CD4-positive, alpha-beta memory T cell (primary cell): ENCODE data around the gene ZPBP2. TPM values are rescaled to one million over a fixed set of nuclear protein-coding genes. Genes with fewer than 3 reads are reported as not detected.
"Not testable (repeated sequence)": the region's sequence is repeated elsewhere in the genome, so short reads cannot be mapped to it uniquely, and the experiment has no call there.

Experiments
- CTCF ChIA-PET: fragments of 350-600 bp; sonication (Branson Sonifier 250); formaldehyde crosslinking; loops from one replicate; lab custom pipeline; 2021; ENCODE audit warnings: inconsistent platforms; ENCODE audit not compliant: partially characterized antibody; lab: Charles Lee
- POLR2A ChIA-PET: fragments of 350-600 bp; sonication (Branson Sonifier 250); formaldehyde crosslinking; loops from one replicate; lab custom pipeline; 2021; ENCODE audit not compliant: partially characterized antibody; lab: Charles Lee
- DNase-seq, 5 donors: peaks; one replicate each; pipeline versions ENCODE4 v3.0.0 to v3.0.0-alpha.2; 2020 to 2022; ENCODE audit warnings: mixed read lengths in 1 of 5
- H3K27ac ChIP-seq: one replicate; pipeline ENCODE4 v1.7.0; 2013; ENCODE audit warnings: low read depth, low read length
- H3K27me3 ChIP-seq: 2 replicates; pipeline ENCODE4 v1.7.0; 2013; ENCODE audit warnings: mild to moderate bottlenecking, low read length, moderate library complexity; ENCODE audit not compliant: insufficient read depth
- H3K36me3 ChIP-seq: 2 replicates; pipeline ENCODE4 v1.7.0; 2013; ENCODE audit warnings: mild to moderate bottlenecking, low read length, moderate library complexity; ENCODE audit not compliant: insufficient read depth
- H3K4me1 ChIP-seq: 2 replicates; pipeline ENCODE4 v1.7.0; 2013; ENCODE audit warnings: mild to moderate bottlenecking, low read length, moderate library complexity; ENCODE audit not compliant: insufficient read depth
- H3K4me3 ChIP-seq, 2 donors: one replicate each; pipeline ENCODE4 v1.7.0; 2013; ENCODE audit warnings: low read length in 2 of 2, mild to moderate bottlenecking in 1 of 2
- H3K9me3 ChIP-seq, 2 donors: one replicate each; pipeline ENCODE4 v1.7.0; 2013; ENCODE audit warnings: low read length in 2 of 2, control low read depth in 1 of 2; ENCODE audit not compliant: control insufficient read depth in 1 of 2
- H3K27ac Mint-ChIP-seq, 7 donors: one replicate each; pipeline ENCODE4 v1.8.0; 2020 to 2021; ENCODE audit warnings: mixed read lengths in 7 of 7, mild to moderate bottlenecking in 6 of 7, inconsistent platforms in 3 of 7, moderate library complexity in 3 of 7
- H3K27me3 Mint-ChIP-seq, 2 donors: one replicate each; pipeline ENCODE4 v1.8.0; 2020 to 2021; ENCODE audit warnings: mixed read lengths in 2 of 2
- H3K36me3 Mint-ChIP-seq, 2 donors: one replicate each; pipeline ENCODE4 v1.8.0; 2020 to 2021; ENCODE audit warnings: mixed read lengths in 2 of 2, inconsistent platforms in 1 of 2, mild to moderate bottlenecking in 1 of 2
- H3K4me1 Mint-ChIP-seq, 4 donors: one replicate each; pipeline ENCODE4 v1.8.0; 2020 to 2021; ENCODE audit warnings: mixed read lengths in 4 of 4, mild to moderate bottlenecking in 1 of 4
- H3K4me3 Mint-ChIP-seq, 8 donors: one replicate each; pipeline ENCODE4 v1.8.0; 2020 to 2021; ENCODE audit warnings: mixed read lengths in 8 of 8, mild to moderate bottlenecking in 7 of 8, moderate library complexity in 6 of 8, inconsistent platforms in 3 of 8
- H3K9me3 Mint-ChIP-seq, 8 donors: one replicate each; pipeline ENCODE4 v1.8.0; 2020 to 2021; ENCODE audit warnings: mixed read lengths in 8 of 8, mild to moderate bottlenecking in 5 of 8, inconsistent platforms in 3 of 8, moderate library complexity in 1 of 8
- intact Hi-C: fragments of 100-400 bp; cut with micrococcal nuclease; formaldehyde crosslinking; loops from one replicate; pipeline ENCODE4 v1.15.1; 2023
- polyA plus RNA-seq, 2 donors: library from polyadenylated mRNA; unstranded; fragments of 300-500 nt; fragmentation: Illumina TruSeq; gene quantifications; one replicate each; pipeline ENCODE4 v1.2.3, GENCODE V29; 2021
- total RNA-seq, 2 experiments: library from RNA; stranded (reverse); gene quantifications; one replicate each; pipeline ENCODE4 v1.2.3, GENCODE V29; 2021

The ZPBP2 gene
- total and polyA plus RNA-seq, 4 experiments from 2014 or later, result 0.25 to 1.2 (median 0.35) TPM; not detected in 1

- H3K9me3 Mint-ChIP-seq, H3K9me3 ChIP-seq, H3K4me3 ChIP-seq, H3K27me3 ChIP-seq, H3K27me3 Mint-ChIP-seq, H3K36me3 ChIP-seq, H3K27ac Mint-ChIP-seq, CTCF ChIA-PET, POLR2A ChIA-PET, DNase-seq, H3K4me3 Mint-ChIP-seq, intact Hi-C loops, H3K27ac ChIP-seq: not testable (repeated sequence)
- peaks cover 75% of the 10 kb centered on the region for H3K4me1 ChIP-seq
- Mint-ChIP-seq H3K36me3 (peaks cover 7 to 20% of the 10 kb centered on the region in 2 donors), H3K4me1 (peaks cover 45 to 63% (median 51%) of the 10 kb centered on the region in 4 donors)
These were observed 17.8 kb upstream of the ZPBP2 start for GRCh38 chr17:39850186-39850585.

GRCh38 chr17:39852239-39852638 is 15.8 kb upstream of the ZPBP2 start:
- no peaks in the 10 kb centered on the region for H3K36me3 ChIP-seq
- H3K4me1 Mint-ChIP-seq, result peaks cover 40 to 57% (median 48%) of the 10 kb centered on the region in 4 donors
- H3K27ac Mint-ChIP-seq, result peak overlapping the region; percentile 9 to 86 (median 79)
- POLR2A ChIA-PET, result interaction anchor here (1.4 to 1.8 kb wide), 2 partner anchors 10 to 12 kb away, joined by 3 to 7 read pairs; no protein-coding TSS in a partner anchor
- no peaks in the 10 kb centered on the region for H3K27me3 ChIP-seq
- H3K9me3 ChIP-seq, result no peaks in the 10 kb centered on the region
- CTCF ChIA-PET, result interaction anchor here (0.9 to 1.0 kb wide), 2 partner anchors 9 to 68 kb away, joined by 3 to 4 read pairs; no protein-coding TSS in a partner anchor
- H3K4me3 ChIP-seq, result no peak overlapping the region
- no peaks in the 10 kb centered on the region for H3K9me3 Mint-ChIP-seq
- intact Hi-C loops, result no loop called here
- no peak for DNase-seq
- H3K36me3 Mint-ChIP-seq, result peaks cover 7 to 15% of the 10 kb centered on the region in 2 donors
- peak overlapping the region; percentile 1 for H3K27ac ChIP-seq
- H3K27me3 Mint-ChIP-seq, result no peaks in the 10 kb centered on the region
- peaks cover 64% of the 10 kb centered on the region for H3K4me1 ChIP-seq
- peak overlapping the region in 7 of 8 donors; percentile 1 to 63 (median 17) for H3K4me3 Mint-ChIP-seq

- H3K27me3 Mint-ChIP-seq, result no peaks in the 10 kb centered on the region
- no peak overlapping the region for H3K27ac ChIP-seq
- CTCF ChIA-PET, result no interaction called here
These were observed 13.1 kb upstream of the ZPBP2 start for GRCh38 chr17:39854909-39855308.

GRCh38 chr17:39855911-39856649 is 11.9 kb upstream of the ZPBP2 start:
- H3K27me3 ChIP-seq, H3K36me3 ChIP-seq, DNase-seq, H3K27me3 Mint-ChIP-seq, H3K36me3 Mint-ChIP-seq, H3K4me3 Mint-ChIP-seq, H3K4me3 ChIP-seq, intact Hi-C loops, H3K27ac Mint-ChIP-seq, H3K9me3 ChIP-seq, H3K27ac ChIP-seq, H3K9me3 Mint-ChIP-seq: not testable (repeated sequence)
- ChIA-PET CTCF (interaction anchor here (1.1 kb wide), 1 partner anchor 64 kb away, joined by 3 read pairs; no protein-coding TSS in a partner anchor), POLR2A (interaction anchor here (1.3 kb wide), 1 partner anchor 86 kb away, joined by 3 read pairs; no protein-coding TSS in a partner anchor)
- H3K4me1 ChIP-seq, result peaks cover 70% of the 10 kb centered on the region
- H3K4me1 Mint-ChIP-seq, result peaks cover 42 to 66% (median 49%) of the 10 kb centered on the region in 4 donors

More at GRCh38 chr17:39854909-39855308, 13.1 kb upstream of the ZPBP2 start:
- no peak overlapping the region for H3K4me3 ChIP-seq
- Mint-ChIP-seq H3K27ac (peak overlapping the region; percentile 3 to 67 (median 15)), H3K4me1 (peaks cover 34 to 56% (median 42%) of the 10 kb centered on the region in 4 donors), H3K36me3 (peaks cover 7 to 8% of the 10 kb centered on the region in 2 donors), H3K9me3 (no peaks in the 10 kb centered on the region), H3K4me3 (peak overlapping the region in 1 of 8 donors; percentile 14)
- H3K36me3 ChIP-seq, result no peaks in the 10 kb centered on the region
- intact Hi-C loops, result no loop called here
- peaks cover 62% of the 10 kb centered on the region for H3K4me1 ChIP-seq
- POLR2A ChIA-PET, result interaction anchor here (1.3 kb wide), 1 partner anchor 85 kb away, joined by 3 read pairs; no protein-coding TSS in a partner anchor
- DNase-seq, result no peak
- H3K9me3 ChIP-seq, result no peaks in the 10 kb centered on the region
- H3K27me3 ChIP-seq, result no peaks in the 10 kb centered on the region

- Histone ChIP-seq H3K4me3 (peak overlapping the region; percentile 32 to 38), H3K27me3 (no peaks in the 10 kb centered on the region), H3K36me3 (no peaks in the 10 kb centered on the region), H3K4me1 (peaks cover 66% of the 10 kb centered on the region), H3K27ac (peak overlapping the region; percentile 93), H3K9me3 (no peaks in the 10 kb centered on the region)
- peak overlapping the region; percentile 81 to 96 (median 90) for H3K4me3 Mint-ChIP-seq
- intact Hi-C loops, result loop anchor here (5.0 kb wide), 2 partner anchors 69 to 224 kb away; partner anchors contain the start of gene STARD3
- H3K27ac Mint-ChIP-seq, result peak overlapping the region; percentile 49 to 96 (median 88)
- peaks cover 45 to 83% (median 51%) of the 10 kb centered on the region in 4 donors for H3K4me1 Mint-ChIP-seq
- H3K36me3 Mint-ChIP-seq, result peaks cover 0 to 15% of the 10 kb centered on the region in 2 donors
- ChIA-PET POLR2A (interaction anchor here (1.3 to 7.8 kb wide), 15 partner anchors 9 to 240 kb away, joined by 3 to 99 read pairs (median 10); partner anchors contain the start of genes MIEN1 and PSMD3), CTCF (interaction anchor here (0.9 to 6.9 kb wide), 14 partner anchors 10 to 239 kb away, joined by 3 to 44 read pairs (median 4); partner anchors contain the start of gene MIEN1)
- no peaks in the 10 kb centered on the region for H3K9me3 Mint-ChIP-seq
- DNase-seq, result no peak
- no peaks in the 10 kb centered on the region for H3K27me3 Mint-ChIP-seq
These were observed 6.8 kb upstream of the ZPBP2 start for GRCh38 chr17:39861235-39861634.

- H3K4me3 Mint-ChIP-seq, result peak overlapping the region; percentile 91 to 97 (median 94)
- DNase-seq, result no peak
These were observed 4.6 kb upstream of the ZPBP2 start for GRCh38 chr17:39863244-39863917.

More at GRCh38 chr17:39863244-39863917, 4.6 kb upstream of the ZPBP2 start:
- Mint-ChIP-seq H3K36me3 (peaks cover 0 to 11% of the 10 kb centered on the region in 2 donors), H3K27me3 (no peaks in the 10 kb centered on the region), H3K9me3 (no peaks in the 10 kb centered on the region), H3K4me1 (peaks cover 52 to 86% (median 61%) of the 10 kb centered on the region in 4 donors), H3K27ac (peak overlapping the region; percentile 94 to 99 (median 96))
- Histone ChIP-seq H3K27me3 (no peaks in the 10 kb centered on the region), H3K4me3 (peak overlapping the region; percentile 55 to 80), H3K9me3 (no peaks in the 10 kb centered on the region), H3K27ac (peak overlapping the region; percentile 93), H3K36me3 (no peaks in the 10 kb centered on the region), H3K4me1 (peaks cover 72% of the 10 kb centered on the region)
- intact Hi-C loops, result loop anchor here (5.0 kb wide), 2 partner anchors 71 to 226 kb away; partner anchors contain the start of gene STARD3
- ChIA-PET CTCF (interaction anchor here (1.1 to 6.9 kb wide), 11 partner anchors 44 to 241 kb away, joined by 3 to 44 read pairs (median 9); no protein-coding TSS in a partner anchor), POLR2A (interaction anchor here (0.7 to 7.8 kb wide), 18 partner anchors 15 to 209 kb away, joined by 3 to 99 read pairs (median 8); partner anchors contain the start of gene MIEN1)
